HG03565 (cell line): ENCODE results near the gene NR3C1.

ENCODE experiments used
- ATAC-seq: cut with Tn5 transposase; IDR thresholded peaks from one replicate; pipeline ENCODE4 v1.9.1; 2021; ENCODE audit warnings: mild to moderate bottlenecking, moderate library complexity; ENCODE audit not compliant: unreplicated experiment

Gene NR3C1

GRCh38 chr5:143399616-143400540 lies 3.6 kb downstream of the NR3C1 start:
- no peak for ATAC-seq

- ATAC-seq = no peak
Observed at GRCh38 chr5:143398451-143399237, 4.8 kb downstream of the NR3C1 start.

- ATAC-seq = no peak
Observed at GRCh38 chr5:143398053-143398355, 5.5 kb downstream of the NR3C1 start.

- ATAC-seq = no peak
Observed at GRCh38 chr5:143397302-143398052, 6.0 kb downstream of the NR3C1 start.

- no peak for ATAC-seq
Observed at GRCh38 chr5:143396353-143396940, 7.0 kb downstream of the NR3C1 start.

- peak; percentile 45 for ATAC-seq
Observed at GRCh38 chr5:143395638-143396352, 7.7 kb downstream of the NR3C1 start.

GRCh38 chr5:143393524-143393923 lies 10.0 kb downstream of the NR3C1 start:
- no peak for ATAC-seq

GRCh38 chr5:143390941-143391340 lies 12.5 kb downstream of the NR3C1 start:
- no peak for ATAC-seq

GRCh38 chr5:143390258-143390657 lies 13.2 kb downstream of the NR3C1 start:
- no peak for ATAC-seq

GRCh38 chr5:143386725-143387124 lies 16.8 kb downstream of the NR3C1 start:
- no peak for ATAC-seq

- ATAC-seq = no peak
Observed at GRCh38 chr5:143384865-143385657, 18.4 kb downstream of the NR3C1 start.

GRCh38 chr5:143383988-143384387 lies 19.5 kb downstream of the NR3C1 start:
- no peak for ATAC-seq

- no peak for ATAC-seq
Observed at GRCh38 chr5:143379606-143380005, 23.9 kb downstream of the NR3C1 start.

- ATAC-seq = no peak
Observed at GRCh38 chr5:143376911-143377813, 26.3 kb downstream of the NR3C1 start.

GRCh38 chr5:143376195-143376779 lies 27.2 kb downstream of the NR3C1 start:
- ATAC-seq = no peak

- ATAC-seq = no peak
Observed at GRCh38 chr5:143374496-143375217, 28.8 kb downstream of the NR3C1 start.

GRCh38 chr5:143373076-143373475 lies 30.4 kb downstream of the NR3C1 start:
- ATAC-seq = no peak
